AG04450 (cell line): Measurements from ENCODE around the gene SLC6A19. TPM values are rescaled to one million over a fixed set of nuclear protein-coding genes. Genes with fewer than 3 reads are reported as not detected.

ENCODE experiments used
- CTCF ChIA-PET: fragments of 300-600, 350-600 bp; formaldehyde crosslinking; extraction: SDS; loops from one replicate; lab custom pipeline; 2022; ENCODE audit warnings: antibody characterized with exemption, inconsistent platforms; lab: Charles Lee
- POLR2A ChIA-PET: fragments of 350-600 bp; formaldehyde crosslinking; extraction: SDS; loops from one replicate; lab custom pipeline; 2021; ENCODE audit warnings: antibody characterized with exemption, inconsistent platforms; lab: Yijun Ruan, JAX
- DNase-seq: peaks from one replicate; pipeline ENCODE4 v3.0.0-alpha.2; 2011; ENCODE audit warnings: low read depth, low spot score
- H3K27ac ChIP-seq: one replicate; pipeline ENCODE4 v1.5.1; 2012; ENCODE audit warnings: low read depth, low read length, control low read depth
- H3K27me3 ChIP-seq: one replicate; pipeline ENCODE4 v1.6.0; 2012; ENCODE audit warnings: low read length; ENCODE audit not compliant: control insufficient read depth, insufficient read depth
- H3K4me3 ChIP-seq: 2 replicates; pipeline ENCODE4 v1.5.1; 2011; ENCODE audit warnings: mild to moderate bottlenecking, low read depth, low read length, control low read depth
- H3K9me3 ChIP-seq: 2 replicates; pipeline ENCODE4 v1.5.1; 2012; ENCODE audit warnings: low read length; ENCODE audit not compliant: control insufficient read depth, insufficient read depth
- polyA minus RNA-seq: library from RNA; depleted of rRNA, polyadenylated mRNA; stranded (reverse); fragments of >200 nt; gene quantifications from 2 replicates; pipeline ENCODE4 v1.2.3, GENCODE V29; 2011; rRNA and poly(A)+ RNA removed
- polyA plus RNA-seq: library from polyadenylated mRNA; depleted of rRNA; stranded (reverse); fragments of >200 nt; gene quantifications from 2 replicates; pipeline ENCODE4 v1.2.3, GENCODE V29; 2011; rRNA removed
- TF ChIP-seq, protein P1 (sequence below): IDR thresholded peaks from 2 replicates; pipeline ENCODE4 v1.5.1; 2011; ENCODE audit warnings: low read depth, low read length, control low read depth, inconsistent platforms

Gene SLC6A19
- not detected in 2 replicates for polyA plus RNA-seq
- polyA minus RNA-seq, result not detected in 2 replicates

DNA sequence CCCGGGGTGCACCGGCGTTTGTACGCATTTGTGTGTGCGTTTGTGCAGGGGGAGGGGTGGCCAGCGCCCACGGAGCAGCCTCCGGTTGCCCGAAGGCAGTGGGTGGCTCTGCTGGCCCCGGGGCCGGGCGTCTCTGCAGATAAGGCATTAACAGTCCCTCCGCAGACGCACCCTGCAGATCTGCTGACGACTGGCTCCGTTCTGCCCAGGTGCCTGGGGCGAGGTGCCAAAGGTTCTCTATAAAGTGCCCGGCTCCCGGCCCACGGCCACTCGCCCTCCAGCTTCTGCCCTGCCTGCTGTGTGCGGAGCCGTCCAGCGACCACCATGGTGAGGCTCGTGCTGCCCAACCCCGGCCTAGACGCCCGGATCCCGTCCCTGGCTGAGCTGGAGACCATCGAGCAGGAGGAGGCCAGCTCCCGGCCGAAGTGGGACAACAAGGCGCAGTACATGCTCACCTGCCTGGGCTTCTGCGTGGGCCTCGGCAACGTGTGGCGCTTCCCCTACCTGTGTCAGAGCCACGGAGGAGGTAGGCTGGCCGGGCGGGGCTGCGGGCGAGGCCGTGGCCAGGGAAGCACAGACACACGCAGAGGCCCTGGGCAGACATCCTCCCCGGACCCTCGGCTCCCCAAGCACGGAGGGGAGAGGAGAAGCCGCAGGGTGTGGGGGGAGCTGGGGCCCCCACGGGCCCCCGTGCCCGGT, at the start of gene SLC6A19:
TSS of gene SLC6A19 (plus strand) at position 269 of the 699 bp plus-strand sequence. CDS start at position 325, 56 bp downstream.
- no peak within 1 kb of the TSS for H3K27ac ChIP-seq
- TF ChIP-seq, protein P1, sequence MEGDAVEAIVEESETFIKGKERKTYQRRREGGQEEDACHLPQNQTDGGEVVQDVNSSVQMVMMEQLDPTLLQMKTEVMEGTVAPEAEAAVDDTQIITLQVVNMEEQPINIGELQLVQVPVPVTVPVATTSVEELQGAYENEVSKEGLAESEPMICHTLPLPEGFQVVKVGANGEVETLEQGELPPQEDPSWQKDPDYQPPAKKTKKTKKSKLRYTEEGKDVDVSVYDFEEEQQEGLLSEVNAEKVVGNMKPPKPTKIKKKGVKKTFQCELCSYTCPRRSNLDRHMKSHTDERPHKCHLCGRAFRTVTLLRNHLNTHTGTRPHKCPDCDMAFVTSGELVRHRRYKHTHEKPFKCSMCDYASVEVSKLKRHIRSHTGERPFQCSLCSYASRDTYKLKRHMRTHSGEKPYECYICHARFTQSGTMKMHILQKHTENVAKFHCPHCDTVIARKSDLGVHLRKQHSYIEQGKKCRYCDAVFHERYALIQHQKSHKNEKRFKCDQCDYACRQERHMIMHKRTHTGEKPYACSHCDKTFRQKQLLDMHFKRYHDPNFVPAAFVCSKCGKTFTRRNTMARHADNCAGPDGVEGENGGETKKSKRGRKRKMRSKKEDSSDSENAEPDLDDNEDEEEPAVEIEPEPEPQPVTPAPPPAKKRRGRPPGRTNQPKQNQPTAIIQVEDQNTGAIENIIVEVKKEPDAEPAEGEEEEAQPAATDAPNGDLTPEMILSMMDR, result no peak
- peaks cover 4% of the 10 kb centered on the region; the same call in 1 of the 2 replicates for H3K9me3 ChIP-seq
- ChIA-PET CTCF (no interaction called here), POLR2A (no interaction called here)
- H3K4me3 ChIP-seq, result no peak within 1 kb of the TSS
- DNase-seq, result no peak
- peaks cover 10% of the 10 kb centered on the region for H3K27me3 ChIP-seq

DNA sequence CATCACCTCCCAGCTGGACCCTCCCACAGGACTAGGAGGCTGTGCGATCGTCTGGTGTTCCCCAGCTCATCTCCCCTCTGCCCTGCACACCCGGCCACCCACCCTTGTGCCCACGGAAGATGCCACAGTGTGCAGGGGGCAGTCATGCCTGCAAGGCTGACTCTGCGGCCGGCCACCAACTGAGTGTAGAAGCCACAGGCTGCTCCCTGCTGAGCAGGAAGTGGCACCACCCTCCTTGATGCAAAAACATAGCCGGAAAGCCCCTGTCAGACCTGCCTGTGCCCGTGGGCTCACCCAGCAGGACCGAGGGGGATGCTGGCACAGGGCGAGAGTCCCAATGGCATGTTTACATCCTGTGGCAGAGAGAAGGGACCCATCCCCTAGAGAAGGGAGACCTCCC, 49.2 kb upstream of the SLC6A19 start:
- CTCF ChIA-PET, result no interaction called here
- no peak for DNase-seq
- H3K4me3 ChIP-seq, result no peak overlapping the region
- H3K9me3 ChIP-seq, result peaks cover 11% of the 10 kb centered on the region
- H3K27ac ChIP-seq, result no peak overlapping the region
- H3K27me3 ChIP-seq, result peaks cover 18% of the 10 kb centered on the region
- POLR2A ChIA-PET, result no interaction called here
- TF ChIP-seq, protein P1, result no peak

DNA sequence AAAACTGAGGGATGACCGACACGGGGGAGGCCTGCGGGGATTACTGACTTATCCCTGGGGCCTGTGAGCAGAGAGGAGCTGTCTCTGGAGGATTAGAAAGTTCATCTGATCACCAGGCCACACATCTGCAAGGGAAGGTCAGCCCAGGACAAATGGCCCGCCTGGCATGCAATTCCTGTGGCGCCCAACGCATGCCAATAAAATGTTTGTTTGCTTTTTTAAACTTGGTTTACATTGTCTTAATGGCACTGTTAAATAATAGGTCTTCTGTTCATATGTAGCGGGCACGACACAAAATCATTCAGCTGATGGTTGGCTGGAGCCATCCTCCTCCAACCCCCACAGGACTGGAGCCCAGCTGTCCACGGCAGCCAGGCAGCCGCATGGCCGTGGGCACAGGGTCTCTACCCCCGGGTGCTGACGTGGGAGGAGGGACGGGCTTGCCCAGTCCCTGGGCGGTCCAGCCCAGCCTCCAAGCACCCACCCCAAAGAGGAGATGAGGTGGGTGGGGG, 48.6 kb upstream of the SLC6A19 start:
- no peak for DNase-seq
- H3K4me3 ChIP-seq, result no peak overlapping the region
- CTCF ChIA-PET, result no interaction called here
- TF ChIP-seq, protein P1, result no peak
- H3K9me3 ChIP-seq, result peaks cover 11% of the 10 kb centered on the region
- H3K27ac ChIP-seq, result no peak overlapping the region
- POLR2A ChIA-PET, result no interaction called here
- H3K27me3 ChIP-seq, result peaks cover 18% of the 10 kb centered on the region

DNA sequence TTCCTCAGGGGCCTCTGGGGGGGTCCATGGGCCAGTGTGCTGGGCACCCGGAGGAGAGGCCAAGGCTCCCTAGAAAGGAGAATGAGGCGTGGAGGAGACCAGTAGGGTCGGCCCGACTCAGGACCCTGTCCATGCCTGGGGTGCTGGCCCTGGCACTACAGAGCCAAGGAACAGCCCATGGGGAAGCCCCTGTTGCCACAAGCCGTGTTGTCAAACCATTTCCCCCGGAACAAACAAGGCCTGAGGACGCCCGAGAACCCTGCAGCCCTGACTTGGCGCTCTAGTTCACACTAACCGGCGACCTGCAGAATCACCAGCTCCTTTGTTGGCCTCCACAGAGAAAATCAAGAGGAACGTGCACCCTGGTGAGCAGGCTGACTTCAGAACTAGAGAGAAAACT, 48.0 kb upstream of the SLC6A19 start:
- TF ChIP-seq, protein P1, result no peak
- CTCF ChIA-PET, result no interaction called here
- POLR2A ChIA-PET, result no interaction called here
- H3K27me3 ChIP-seq, result peaks cover 18% of the 10 kb centered on the region
- no peak for DNase-seq
- H3K4me3 ChIP-seq, result no peak overlapping the region
- peaks cover 11% of the 10 kb centered on the region for H3K9me3 ChIP-seq
- H3K27ac ChIP-seq, result no peak overlapping the region

DNA sequence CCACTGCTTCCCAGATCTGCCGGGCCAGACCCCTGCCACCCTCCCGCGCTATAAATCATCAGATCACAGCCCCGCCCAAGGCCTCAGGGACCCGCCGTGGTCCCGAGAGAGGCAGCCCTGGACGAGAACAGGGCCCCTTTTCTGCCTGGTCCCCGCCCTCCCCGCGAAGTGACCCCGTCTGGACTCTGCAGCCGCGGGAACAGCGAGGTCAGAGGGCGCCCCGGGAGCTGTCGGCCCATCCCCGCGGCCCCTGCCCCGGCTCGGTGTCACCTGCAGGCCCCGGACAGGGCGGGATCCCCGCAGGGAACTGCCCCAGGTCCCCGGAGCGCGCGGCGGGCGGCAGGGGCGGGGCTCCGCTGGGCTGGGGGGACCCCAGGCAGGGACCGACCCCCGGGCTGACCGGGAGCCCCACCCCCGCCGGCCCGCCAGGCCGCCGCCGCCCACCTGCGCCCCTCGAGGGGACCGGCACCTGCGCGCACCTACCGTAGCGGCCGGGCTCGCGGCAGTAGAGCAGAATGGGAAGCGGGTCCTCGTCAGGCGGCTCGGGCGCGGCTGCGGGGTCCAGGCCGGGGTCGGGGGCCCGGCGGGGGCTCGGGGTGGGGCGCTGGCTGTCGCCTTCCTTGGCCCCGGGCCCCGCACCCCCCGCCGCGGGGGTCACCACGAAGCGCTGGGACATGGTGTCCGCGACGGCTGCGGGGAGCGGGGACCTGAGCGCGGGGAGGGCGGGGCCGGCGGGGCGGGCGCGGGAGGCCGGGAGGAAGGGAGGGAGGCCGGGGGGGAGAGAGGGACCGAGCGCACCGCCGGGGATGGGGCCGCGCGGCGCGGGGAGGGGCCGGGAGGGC, 46.0 kb upstream of the SLC6A19 start:
- H3K27me3 ChIP-seq, result peaks cover 18% of the 10 kb centered on the region
- CTCF ChIA-PET, result interaction anchor here (0.8 kb wide), 1 partner anchor 13 kb away, joined by 3 read pairs; no protein-coding TSS in a partner anchor
- H3K4me3 ChIP-seq, result no peak overlapping the region
- DNase-seq, result no peak
- no peak overlapping the region for H3K27ac ChIP-seq
- POLR2A ChIA-PET, result no interaction called here
- H3K9me3 ChIP-seq, result peaks cover 11% of the 10 kb centered on the region
- TF ChIP-seq, protein P1, result no peak
